HG03342 (cell line): Measurements from ENCODE around the gene INTS1.

Source experiments
- ATAC-seq: cut with Tn5 transposase; IDR thresholded peaks from one replicate; pipeline ENCODE4 v1.9.1; 2021; ENCODE audit warnings: mild to moderate bottlenecking, moderate library complexity; ENCODE audit not compliant: unreplicated experiment

Gene INTS1

DNA sequence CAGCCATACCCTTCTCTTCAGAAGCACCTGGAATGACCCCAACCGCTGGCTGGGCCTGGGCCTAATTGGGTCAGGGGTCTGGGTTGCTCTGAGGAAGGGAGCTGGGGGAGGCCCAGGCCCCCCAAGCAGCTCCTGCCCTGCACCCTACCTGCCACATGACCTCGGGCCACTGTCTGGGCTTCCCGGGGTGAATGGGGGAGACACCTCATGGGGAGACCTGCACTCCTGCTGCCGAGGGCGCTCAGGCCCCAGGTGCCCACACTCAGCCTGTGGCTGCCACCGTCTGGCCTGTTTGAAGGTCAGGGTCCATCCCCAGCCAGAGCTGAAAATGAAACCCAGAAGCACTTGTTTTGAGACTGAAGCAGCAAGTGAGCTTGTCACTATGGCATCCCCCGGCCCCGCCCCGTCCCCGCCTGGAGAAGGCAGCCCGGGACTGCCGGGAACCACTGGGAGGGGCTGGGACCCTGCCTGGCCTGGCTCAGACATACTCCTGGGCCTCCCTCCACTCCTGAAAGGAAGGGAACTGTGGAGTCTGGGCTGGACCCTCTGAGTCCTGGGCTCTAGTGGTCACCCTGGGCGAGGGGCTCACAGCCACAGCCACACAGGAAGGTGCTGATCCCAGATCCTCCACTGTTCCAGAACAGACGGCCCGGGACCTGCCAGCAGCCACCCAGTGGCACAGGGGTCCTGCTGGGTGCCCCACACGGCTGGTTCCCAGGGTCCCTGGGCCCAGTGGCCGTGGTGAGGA lies 37.5 kb downstream of the INTS1 start:
- ATAC-seq: no peak

GRCh38 chr7:1464694-1465093 lies 39.5 kb downstream of the INTS1 start:
- no peak for ATAC-seq

DNA sequence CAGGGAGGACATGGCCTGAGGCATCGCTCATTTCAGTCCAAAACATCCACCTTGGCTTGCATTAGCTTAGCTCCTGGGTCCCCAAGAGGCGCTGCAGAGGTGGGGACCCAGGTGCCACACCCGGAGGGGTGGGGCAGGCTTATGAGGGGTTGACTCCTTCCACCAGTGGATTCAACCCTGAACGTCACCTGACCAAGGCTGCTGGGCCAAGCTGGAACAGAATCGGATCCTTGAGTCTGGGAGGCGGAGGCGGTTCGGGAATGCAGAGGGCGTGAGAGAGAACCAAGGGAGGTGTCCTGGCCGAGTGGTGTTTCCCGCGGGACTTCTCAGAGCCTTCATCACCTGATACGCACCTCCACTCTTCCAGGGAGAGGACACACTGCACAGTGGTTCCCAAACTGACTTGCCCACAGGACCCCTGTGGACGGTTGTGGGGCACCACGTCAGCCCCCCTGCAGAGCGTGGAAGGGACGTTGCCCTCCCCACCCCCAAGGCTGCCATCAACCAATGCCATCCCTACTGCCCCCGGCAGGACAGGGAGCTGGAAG lies 40.4 kb downstream of the INTS1 start:
- ATAC-seq: no peak

- ATAC-seq: no peak
Measured at GRCh38 chr7:1461646-1462375, 42.4 kb downstream of the INTS1 start.

DNA sequence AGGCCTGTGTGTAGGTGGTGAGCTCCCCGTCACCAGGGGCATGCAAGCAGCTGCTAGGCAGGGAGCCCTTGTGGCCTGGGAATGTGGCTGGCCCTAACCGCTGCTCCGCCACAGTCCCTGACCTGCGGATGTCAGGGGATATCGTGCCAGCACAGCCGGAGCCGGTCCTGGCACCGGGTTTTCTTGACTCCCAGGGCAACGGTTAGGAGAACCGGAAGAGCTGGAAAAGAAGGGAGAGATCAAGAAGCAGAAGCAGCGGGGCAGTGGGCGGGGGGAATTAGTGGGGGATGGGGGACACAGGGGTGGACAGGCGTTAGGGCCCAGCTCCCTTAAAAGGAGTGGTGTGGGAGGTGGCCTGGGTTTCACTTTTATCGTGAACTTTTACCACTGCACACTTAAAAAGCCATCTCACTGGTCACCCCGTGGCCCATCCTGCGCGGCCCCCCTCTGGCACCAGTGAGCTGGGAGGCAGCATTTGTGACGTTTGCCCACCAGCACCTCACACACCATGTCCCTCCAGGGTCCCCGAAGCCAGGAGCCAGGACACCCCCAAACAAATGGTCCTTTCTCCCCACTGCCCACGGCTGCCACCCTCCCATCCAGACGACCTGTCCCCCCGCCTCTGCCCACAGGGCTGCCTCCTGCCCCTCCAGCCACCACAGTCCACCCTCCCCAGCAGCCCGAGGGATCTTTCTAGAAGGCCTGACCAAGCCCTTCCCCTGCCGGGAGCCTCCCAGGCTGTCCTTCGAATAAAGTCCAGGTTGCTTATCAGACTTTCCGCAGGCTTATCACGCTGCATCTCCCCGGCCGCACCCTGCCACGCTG lies 43.2 kb downstream of the INTS1 start:
- no peak for ATAC-seq

GRCh38 chr7:1459920-1460820 lies 44.0 kb downstream of the INTS1 start:
- ATAC-seq: peak; percentile 2

DNA sequence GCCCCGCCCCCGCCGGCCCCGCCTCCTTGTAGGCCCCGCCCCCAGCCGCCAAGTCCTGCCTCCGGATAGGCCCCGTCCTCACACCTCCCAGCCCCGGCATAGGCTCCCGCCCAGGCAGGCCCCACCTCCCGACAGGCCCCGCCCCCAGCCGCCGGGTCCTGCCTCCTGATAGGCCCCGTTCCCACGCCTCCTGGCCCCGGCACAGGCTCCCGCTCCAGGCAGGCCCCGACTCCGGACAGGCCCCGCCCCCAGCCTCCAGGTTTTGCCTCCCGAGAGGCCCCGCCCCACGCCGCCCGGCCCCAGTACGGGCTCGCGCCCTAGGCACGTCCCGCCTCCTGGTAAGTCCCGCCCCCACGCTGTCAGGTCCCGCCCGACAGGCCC lies 44.7 kb downstream of the INTS1 start:
- ATAC-seq: peak; percentile 91

DNA sequence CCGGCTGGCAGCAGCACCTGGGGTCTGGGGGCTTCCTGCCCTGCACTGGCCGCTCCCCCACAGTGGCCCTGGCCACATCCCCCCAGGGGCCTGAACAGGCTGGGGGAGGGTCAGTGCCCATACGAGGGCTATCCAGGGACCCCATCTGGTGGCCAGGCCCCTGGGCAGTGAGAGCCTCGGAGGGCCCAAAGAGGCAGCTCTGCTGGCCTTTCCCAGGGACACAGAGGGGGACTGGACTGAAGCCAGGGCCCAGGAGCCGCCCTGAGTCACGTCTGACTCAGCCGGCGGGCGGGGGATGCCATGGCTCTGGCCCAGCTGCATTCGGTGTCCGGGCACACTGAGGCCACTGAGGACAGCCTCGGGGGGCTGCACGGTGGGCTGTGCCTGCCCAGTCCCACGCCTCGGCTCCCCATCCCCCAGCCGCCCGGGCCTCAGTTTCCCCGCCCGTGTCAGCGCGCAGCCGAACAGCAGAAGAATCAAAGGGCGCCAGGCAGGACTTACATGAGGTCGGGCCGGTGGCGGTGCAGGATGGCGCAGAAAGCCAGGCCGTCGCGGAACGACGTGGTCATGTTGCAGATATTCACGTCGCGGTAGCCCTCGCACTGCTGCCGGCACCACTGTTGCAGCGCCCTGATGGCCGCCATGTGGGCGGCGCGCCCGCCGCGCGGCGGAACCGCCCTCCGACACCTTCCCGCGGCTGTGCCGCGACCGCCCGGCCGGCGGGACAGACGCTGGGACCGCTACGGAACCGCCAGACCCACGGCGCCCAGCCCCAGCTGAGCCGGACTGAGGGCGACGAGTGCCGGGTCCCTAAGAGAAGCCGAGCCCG lies 45.3 kb downstream of the INTS1 start, which contains the start of gene MICALL2:
Gene MICALL2, minus strand, starts transcription at position 788 of the 829 bp plus-strand sequence. Its CDS starts 144 bp downstream, at position 644.
- peak; percentile 25 for ATAC-seq

DNA sequence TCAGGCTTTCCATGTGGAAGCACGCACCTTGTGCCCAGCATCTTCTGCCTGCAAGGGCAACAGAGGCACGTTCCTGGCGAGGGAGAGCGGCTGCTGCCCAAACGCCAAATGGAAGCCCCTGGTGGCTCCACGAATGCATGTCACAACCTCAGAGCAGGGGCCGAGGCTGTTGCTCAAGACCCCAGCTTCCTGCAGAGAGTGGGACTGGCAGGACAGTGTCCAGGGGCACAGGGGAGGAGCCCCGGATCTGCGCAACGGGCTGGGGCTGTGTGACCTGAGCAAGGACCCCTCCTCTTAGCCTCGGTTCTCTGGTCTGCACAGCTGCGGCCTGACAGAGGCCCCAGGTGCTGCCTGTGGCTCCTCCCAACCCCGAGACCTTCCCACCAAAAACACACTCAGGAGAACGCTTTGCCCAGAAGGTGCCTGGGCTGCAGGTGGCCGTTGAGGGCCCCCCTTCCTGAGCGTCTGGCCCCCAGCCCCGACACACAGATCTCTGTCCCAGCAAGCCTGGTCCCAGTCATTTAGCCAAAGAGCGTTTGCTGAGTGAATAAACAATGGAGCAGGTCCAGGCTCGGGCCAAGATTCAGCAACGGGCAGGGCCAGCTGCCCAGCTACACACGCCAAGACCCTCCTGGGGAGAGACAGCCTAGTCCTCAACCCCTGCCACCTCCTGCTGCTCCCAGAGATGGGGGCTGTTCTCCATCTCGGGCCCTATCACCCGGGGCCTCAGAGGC lies 46.1 kb downstream of the INTS1 start:
- ATAC-seq: no peak

- no peak for ATAC-seq
Measured at GRCh38 chr7:1457059-1457948, 46.9 kb downstream of the INTS1 start.

DNA sequence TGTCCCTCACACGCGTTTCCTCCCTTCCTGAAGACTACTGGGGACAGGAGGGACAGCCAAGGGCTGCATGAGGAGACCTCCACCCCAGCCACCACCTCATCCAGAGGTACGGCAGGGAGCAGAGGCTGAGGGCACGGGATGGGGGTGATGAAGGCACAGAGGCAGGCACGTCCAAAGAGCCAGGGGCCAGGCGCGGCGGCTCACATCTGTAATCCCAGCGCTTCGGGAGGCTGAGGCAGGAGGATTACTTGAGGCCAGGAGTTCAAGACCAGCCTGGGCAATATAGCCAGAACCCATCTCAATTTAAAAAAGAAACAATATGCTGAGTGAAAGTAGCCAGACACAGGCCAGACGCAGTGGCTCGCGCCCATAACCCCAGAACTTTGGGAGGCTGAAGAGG lies 48.2 kb downstream of the INTS1 start:
- ATAC-seq: no peak

- no peak for ATAC-seq
Measured at GRCh38 chr7:1455241-1455939, 48.8 kb downstream of the INTS1 start.

DNA sequence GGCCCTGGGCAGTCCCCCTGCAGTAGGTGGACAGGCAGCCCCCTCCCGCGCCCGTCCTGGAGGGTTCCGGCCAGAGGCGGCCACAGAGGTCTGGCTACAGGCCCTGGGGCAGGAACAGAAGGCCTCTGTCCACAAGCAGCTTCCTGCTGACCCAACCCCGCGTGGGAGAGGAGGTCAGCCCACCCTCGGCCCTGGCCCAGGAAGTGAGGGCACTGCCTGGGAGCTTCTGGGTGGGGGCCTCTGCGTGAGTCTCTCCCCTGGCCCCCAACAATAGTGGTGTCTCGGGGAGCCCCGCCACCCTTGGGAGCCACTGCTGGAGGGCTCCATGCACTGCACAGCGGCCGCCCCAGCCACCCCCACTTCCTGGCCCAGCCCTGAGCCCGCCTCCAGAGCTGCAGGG lies 49.6 kb downstream of the INTS1 start:
- ATAC-seq: no peak

DNA sequence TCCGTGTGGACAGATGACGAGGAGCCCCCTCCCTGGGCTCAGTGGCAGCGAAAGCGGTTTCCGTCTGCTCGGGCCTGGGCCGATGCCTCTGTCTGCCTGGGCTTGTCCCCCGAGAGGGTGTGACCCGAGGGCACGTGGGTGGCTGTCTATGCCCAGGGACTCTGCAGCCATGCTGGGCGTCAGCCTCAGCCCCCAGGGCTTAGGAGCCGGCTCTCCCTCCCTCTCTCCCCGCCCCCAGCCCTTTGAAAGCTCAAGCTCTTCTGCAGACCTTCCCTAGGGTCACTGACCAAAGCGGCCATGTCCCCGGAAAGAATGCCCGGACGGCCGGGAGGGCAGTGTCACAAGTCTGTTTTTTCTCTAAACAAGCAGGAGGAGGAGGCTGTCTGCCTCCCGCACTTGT lies 52.0 kb downstream of the INTS1 start:
- no peak for ATAC-seq

DNA sequence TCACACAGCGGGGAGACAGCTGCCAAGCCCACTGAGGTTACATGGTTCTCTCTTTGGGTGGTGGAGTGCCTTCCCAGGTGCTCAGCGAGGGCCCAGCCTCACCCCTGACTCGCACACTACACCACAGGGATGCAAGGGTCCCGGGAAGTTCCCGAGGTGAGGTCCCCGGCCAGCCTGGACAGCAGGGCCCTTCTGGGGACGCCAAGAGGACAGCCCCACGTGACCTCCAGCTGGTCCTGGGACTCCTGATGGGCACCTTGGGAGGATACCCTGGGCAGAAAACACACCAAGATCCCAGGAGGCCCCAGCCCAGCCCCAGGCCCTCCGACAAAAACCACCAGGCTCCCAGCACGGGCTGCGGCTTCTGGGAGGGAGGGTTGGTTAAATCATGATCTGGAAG lies 53.2 kb downstream of the INTS1 start:
- ATAC-seq: no peak

GRCh38 chr7:1450431-1450830 lies 53.8 kb downstream of the INTS1 start:
- ATAC-seq: no peak

GRCh38 chr7:1449951-1450350 lies 54.2 kb downstream of the INTS1 start:
- ATAC-seq: no peak
